Superior temporal gyrus (tissue), 1 donor: ENCODE data around the gene ZC3H7B.

Source experiments
- DNase-seq: peaks from one replicate; pipeline ENCODE4 v3.0.0-alpha.2; 2016; ENCODE audit errors: extremely low spot score

ZC3H7B gene

DNA sequence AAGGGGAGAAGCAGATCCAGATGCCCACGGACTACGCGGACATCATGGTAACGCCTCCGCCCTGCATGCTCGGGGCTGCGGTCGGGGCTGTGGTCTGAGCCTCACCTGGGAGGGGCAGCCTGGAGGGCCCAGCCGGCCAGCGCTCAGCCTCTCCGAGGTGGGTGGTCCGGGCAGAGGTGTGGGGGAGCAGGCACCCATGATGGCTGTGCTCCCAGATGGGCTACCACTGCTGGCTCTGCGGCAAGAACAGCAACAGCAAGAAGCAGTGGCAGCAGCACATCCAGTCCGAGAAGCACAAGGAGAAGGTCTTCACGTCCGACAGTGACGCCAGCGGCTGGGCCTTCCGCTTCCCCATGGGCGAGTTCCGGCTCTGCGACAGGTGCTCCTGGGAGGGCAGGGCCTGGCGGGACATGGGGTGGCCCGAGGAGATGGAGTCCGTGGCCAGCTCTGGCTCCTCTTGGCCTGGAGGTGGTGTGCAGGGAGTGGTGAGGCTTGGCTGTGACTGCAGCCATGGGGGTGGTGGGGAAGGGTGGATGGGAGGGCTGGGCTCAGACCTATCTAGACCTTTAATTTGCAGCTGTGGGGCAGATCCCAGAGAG, 55.2 kb downstream of the ZC3H7B start:
- no peak for DNase-seq

GRCh38 chr22:41357191-41357590, 55.9 kb downstream of the ZC3H7B start:
- DNase-seq = no peak

DNA sequence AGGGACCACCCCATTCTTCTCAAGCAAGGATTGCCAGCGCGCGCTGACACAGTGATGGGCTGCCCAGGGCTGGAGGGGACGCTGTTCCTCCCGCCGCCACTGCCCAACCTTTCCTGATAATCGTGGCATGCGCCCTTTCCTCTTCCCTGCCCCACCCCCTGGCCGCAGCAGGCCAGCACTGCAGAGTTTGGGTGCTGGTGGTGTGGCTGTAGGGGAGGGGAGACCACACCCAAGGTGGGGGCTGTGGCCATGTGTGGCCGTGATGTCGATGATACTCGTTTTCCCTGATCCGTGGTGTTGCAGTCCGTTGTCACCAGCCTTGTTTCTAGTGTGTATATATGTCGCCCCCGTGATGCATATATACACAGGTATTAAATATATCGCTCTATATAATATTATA, 57.6 kb downstream of the ZC3H7B start:
- DNase-seq = no peak

GRCh38 chr22:41359376-41359775, 58.1 kb downstream of the ZC3H7B start:
- no peak for DNase-seq

GRCh38 chr22:41360126-41360525, 58.8 kb downstream of the ZC3H7B start:
- DNase-seq = no peak

GRCh38 chr22:41361716-41362310, 60.5 kb downstream of the ZC3H7B start:
- no peak for DNase-seq

GRCh38 chr22:41362615-41363014, 61.3 kb downstream of the ZC3H7B start:
- DNase-seq = no peak

DNA sequence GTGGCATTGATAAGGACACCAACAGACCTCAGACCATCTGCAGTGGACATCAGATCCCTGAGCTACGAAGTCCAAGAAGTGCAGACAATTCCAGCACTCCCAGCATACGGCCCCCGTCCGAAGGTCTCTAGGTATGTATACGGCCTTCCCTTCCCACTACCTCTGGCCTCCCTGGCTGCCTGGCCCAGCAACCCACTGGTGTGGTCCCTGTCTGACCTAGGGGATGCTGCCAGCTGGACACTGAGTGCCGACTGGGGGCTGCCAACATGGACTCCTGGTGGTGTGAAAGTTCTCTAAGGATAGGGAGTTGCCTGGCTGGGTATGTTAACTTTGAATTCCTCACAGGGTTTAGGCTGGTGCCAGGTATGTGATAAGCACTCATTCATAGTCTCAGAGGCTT, 62.9 kb downstream of the ZC3H7B start:
- DNase-seq = no peak

DNA sequence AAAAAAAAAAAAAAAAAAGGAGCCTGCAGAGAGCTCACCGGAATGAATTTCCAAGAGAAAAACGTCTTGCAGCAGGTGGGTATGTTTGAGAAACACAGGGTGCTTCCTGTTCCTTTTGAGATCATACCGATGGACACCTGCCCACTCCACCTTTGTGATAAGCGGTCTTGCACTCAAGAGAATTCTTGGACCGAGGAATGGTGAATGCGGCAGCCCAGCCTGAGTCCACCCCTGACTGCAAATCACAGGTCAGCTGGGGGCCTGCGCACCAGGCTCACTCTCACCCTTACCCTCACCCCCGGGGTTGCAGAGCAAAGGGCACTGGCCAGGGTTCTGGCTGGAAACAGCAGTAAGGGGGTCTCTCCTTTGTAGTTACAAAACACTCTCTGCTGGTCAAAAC, 63.6 kb downstream of the ZC3H7B start:
- no peak for DNase-seq

GRCh38 chr22:41365425-41365824, 64.1 kb downstream of the ZC3H7B start:
- no peak for DNase-seq

GRCh38 chr22:41366323-41367029, 65.2 kb downstream of the ZC3H7B start:
- no peak for DNase-seq

- peak; percentile 97 for DNase-seq
These were observed 65.8 kb downstream of the ZC3H7B start for GRCh38 chr22:41367039-41367679.

- peak; percentile 72 for DNase-seq
These were observed 66.6 kb downstream of the ZC3H7B start for GRCh38 chr22:41367680-41368542.

DNA sequence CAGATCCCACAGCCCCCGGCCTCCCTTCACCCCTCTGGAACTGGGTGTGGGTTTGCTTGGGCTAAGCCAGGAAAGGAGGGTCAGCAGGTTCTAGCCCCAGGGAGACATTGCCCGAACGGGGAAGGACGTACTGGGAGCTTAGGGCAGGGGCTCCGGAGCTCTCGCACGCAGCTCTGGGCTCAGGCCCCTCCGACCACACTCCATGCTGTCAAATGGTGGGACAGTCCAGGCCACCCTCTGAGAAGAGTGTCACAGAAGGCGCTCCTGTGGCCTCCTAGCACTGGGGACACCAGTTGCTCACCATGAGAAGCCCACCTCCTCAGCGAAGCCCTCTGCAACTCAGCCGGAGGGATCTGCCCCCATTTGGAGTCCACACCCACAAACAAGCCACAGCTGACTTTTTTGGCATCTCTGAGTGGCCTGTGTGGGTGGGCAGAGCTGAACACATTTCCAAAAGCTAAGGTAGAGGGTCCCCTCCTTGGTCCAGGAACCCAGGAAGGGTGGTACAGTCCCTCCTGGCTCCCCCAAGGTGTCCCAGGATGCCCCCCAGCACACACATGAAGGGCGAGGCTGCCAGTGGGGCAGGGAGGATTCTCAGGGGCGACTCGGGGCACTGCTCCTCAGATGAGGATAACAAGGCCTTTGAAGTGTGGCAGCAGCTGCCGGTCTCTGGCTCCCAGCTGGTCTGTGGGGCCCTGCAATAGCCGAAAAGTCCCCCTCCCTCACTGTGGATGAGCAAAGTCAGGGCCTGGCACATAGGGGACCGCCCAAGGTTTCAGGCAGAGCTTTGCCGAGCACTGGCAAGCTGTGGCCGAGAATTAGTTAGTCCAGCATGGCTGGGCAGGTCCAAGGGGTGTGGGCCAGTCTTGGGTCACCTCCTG, 67.5 kb downstream of the ZC3H7B start:
- DNase-seq = no peak

- no peak for DNase-seq
These were observed 68.1 kb downstream of the ZC3H7B start for GRCh38 chr22:41369424-41369745.

DNA sequence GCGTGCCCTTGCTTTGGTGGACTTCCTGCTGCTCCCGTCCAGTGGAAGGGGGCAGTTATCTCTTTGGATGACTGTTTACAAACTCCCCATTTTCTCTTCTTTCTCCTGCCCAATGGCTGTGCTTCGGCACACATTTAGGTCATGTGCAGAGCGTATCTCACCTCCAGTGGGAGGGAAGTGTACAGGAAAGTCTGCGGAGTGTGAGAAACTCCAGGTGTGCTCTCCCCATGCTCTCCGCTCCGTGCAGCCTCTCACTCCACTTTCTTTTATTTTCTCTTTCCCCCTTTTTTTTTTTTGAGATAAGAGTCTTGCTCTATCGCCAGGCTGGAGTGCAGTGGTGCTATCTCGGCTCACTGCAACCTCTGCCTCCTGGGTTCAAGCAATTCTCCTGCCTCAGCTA, 68.5 kb downstream of the ZC3H7B start:
- no peak for DNase-seq

- no peak for DNase-seq
These were observed 76.5 kb downstream of the ZC3H7B start for GRCh38 chr22:41377846-41378245.

GRCh38 chr22:41380993-41381328, 79.6 kb downstream of the ZC3H7B start:
- no peak for DNase-seq

DNA sequence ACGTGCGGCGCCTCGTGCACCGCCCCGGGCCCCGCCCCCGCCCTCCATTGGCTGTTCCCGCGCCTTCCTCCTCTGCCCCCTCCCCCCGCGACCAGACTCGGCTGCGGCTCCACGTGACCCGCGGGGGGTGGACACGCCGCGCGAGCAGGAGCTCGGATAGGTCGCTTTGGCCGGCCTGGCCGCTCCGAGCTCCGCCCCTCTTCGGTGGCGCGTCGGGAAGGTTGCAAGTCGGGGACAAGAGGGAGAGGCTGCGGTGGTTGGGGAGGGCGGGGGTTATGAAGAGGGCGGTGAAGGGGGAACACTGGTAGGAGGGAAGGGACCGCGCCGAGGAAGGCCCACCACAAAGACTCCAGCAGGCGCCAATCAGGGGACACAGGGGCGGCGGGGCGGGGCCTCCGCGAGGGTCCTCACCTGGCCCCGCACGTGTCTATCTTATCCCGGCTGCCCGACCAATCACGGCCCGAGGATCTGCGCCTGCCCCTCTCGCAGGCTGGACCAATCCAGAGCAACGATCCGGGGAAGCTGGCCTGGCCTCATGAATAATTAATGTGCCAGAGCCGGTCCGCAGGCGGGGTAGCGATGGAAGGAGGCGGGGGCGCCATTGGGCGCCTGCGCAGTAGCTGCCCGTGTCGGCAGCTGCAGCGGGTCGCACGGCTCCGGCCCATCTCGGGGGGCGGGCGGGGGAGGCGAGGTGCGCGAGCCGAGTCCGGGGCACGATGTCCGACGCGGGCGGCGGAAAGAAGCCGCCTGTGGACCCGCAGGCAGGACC, 80.2 kb downstream of the ZC3H7B start, which contains the start of gene TEF:
Gene TEF, plus strand, starts transcription at position 614 of the 769 bp plus-strand sequence. Its CDS starts 103 bp downstream, at position 717.
- DNase-seq = peak; percentile 99

- no peak for DNase-seq
These were observed 80.8 kb downstream of the ZC3H7B start for GRCh38 chr22:41382098-41382578.
